SJCRH30 (cell line): ENCODE measurements around the gene HMX3. TPM values are rescaled to one million over a fixed set of nuclear protein-coding genes. Genes with fewer than 3 reads are reported as not detected.

Experiments used
- DNase-seq, 2 experiments: peaks; one replicate each; pipeline ENCODE4 v3.0.0-alpha.2; 2015 to 2020
- H3K27ac ChIP-seq: fragments of 250-450 bp; sonication (Bioruptor Pico); 2 replicates; pipeline ENCODE4 v1.5.1; 2020; ENCODE audit warnings: mild to moderate bottlenecking, moderate library complexity
- H3K27me3 ChIP-seq: fragments of 250-450 bp; sonication (Bioruptor Pico); 2 replicates; pipeline ENCODE4 v1.5.1; 2020; ENCODE audit warnings: mild to moderate bottlenecking, moderate library complexity
- H3K36me3 ChIP-seq: fragments of 250-450 bp; sonication (Bioruptor Pico); 2 replicates; pipeline ENCODE4 v1.5.1; 2020; ENCODE audit warnings: mild to moderate bottlenecking, moderate library complexity
- H3K4me1 ChIP-seq: fragments of 250-450 bp; sonication (Bioruptor Pico); 2 replicates; pipeline ENCODE4 v1.5.1; 2020; ENCODE audit warnings: mild to moderate bottlenecking, moderate library complexity
- H3K4me3 ChIP-seq: fragments of 250-450 bp; sonication (Bioruptor Pico); 2 replicates; pipeline ENCODE4 v1.5.1; 2020; ENCODE audit warnings: mild to moderate bottlenecking, moderate library complexity
- H3K9me3 ChIP-seq: fragments of 250-450 bp; sonication (Bioruptor Pico); replicated peaks from 2 replicates; pipeline ENCODE4 v1.5.1; 2020; ENCODE audit warnings: mild to moderate bottlenecking, moderate library complexity
- total RNA-seq: library from RNA; depleted of rRNA; stranded (reverse); fragments of >200 nt; shearing (Covaris generic); gene quantifications from 2 replicates; pipeline ENCODE4 v1.2.3, GENCODE V29; 2014

Gene HMX3
- total RNA-seq, 1 experiment from 2014 or later, result 0.12 TPM

DNA sequence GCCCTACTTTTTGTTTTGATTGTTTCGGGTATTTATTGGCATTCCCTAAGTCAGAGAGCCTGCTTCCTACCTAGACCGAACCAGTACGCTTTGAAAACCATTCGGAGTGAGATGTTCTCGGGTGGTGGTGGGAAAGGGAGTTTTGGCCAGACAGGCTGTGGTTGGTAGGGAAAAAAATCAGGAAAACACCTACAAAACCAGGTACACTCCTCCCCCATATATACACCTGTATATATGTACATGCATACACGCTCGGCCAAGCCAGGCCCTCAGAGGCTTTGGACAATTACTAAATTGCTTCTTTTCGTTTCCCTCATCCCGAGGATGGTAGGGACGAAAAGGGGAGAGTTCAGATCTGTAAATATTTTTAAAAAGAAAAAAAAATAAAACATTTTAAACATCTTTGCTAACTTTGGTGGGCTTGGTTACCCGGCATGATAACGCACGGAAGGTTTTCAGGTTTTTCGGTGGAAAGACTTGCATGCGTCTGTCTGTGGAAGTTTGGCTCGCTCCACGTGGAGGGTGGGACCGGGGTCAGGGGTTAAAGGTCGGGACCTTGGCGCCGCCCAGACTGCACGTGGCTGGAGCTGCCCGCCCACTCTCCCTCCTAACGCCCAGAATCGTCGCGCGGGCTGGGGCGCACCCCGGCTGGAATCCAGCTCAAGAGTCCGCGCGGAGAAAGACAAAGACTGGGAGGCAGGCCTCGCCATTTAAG is 14.7 kb downstream of the HMX3 start:
- H3K9me3 ChIP-seq, result no peaks in the 10 kb centered on the region
- DNase-seq, result no peak
- H3K36me3 ChIP-seq, result peaks cover 7% of the 10 kb centered on the region
- no peaks in the 10 kb centered on the region for H3K4me1 ChIP-seq
- no peak overlapping the region for H3K4me3 ChIP-seq
- no peaks in the 10 kb centered on the region for H3K27me3 ChIP-seq
- no peak overlapping the region for H3K27ac ChIP-seq

DNA sequence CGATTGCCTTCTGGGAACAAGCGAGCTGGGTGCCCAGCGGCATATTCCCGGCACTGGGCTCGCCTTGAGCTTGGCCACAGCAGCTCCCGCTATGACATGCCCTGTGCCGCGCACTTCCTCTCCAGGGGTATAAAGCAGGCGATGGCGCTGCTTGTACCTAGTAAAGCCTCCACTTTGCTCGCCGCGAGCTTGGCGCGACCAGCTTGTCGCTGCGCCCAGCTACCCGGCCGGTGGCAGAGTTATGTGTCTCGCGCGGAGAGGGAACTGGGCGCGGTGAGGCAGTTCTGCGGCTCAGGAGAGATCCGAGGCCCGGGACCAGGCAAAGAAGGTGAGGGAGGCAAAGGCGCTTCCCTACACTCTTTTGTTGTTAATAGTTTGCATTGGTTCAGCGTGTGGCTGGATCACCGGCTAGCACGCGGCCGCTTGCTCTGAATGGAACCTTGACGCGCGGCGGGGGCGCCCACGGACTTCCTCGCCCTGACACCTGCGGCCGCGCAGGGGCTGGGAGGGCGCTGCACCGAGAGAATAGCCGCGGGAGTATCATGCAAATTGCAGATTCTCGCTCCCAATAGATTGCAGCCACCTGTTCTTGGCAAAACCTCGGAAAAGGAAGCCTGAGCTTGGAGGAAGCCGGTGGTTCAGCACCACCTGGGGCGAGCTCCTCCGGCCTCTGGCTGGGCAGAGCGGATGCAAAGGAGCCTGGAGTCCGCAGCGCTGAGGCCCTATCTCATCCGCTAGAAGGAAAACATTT is 15.4 kb downstream of the HMX3 start:
- no peak overlapping the region for H3K27ac ChIP-seq
- DNase-seq, result no peak
- no peaks in the 10 kb centered on the region for H3K27me3 ChIP-seq
- H3K4me3 ChIP-seq, result no peak overlapping the region
- no peaks in the 10 kb centered on the region for H3K9me3 ChIP-seq
- H3K36me3 ChIP-seq, result peaks cover 15% of the 10 kb centered on the region
- no peaks in the 10 kb centered on the region for H3K4me1 ChIP-seq

DNA sequence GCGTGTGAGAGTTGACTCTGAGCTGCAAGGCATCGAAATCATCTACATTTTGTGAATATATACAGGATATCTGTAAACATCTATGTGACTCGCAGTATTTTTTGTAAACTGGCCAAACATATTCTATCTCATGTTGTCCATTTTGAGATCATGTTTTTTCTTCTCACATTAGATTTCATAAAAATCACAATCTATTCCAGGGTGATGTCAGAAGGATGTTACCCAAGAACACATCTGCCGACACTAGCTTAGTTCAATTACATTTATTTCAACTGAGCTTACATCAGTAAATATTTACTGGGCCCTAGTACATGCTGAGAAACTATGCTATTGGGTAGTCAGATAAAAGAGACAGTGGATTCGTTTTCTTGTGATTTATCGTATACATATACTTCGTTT is 16.0 kb downstream of the HMX3 start:
- no peak for DNase-seq
- H3K27me3 ChIP-seq, result no peaks in the 10 kb centered on the region
- no peaks in the 10 kb centered on the region for H3K9me3 ChIP-seq
- H3K4me1 ChIP-seq, result no peaks in the 10 kb centered on the region
- H3K36me3 ChIP-seq, result peaks cover 20% of the 10 kb centered on the region
- no peak overlapping the region for H3K4me3 ChIP-seq
- H3K27ac ChIP-seq, result no peak overlapping the region

DNA sequence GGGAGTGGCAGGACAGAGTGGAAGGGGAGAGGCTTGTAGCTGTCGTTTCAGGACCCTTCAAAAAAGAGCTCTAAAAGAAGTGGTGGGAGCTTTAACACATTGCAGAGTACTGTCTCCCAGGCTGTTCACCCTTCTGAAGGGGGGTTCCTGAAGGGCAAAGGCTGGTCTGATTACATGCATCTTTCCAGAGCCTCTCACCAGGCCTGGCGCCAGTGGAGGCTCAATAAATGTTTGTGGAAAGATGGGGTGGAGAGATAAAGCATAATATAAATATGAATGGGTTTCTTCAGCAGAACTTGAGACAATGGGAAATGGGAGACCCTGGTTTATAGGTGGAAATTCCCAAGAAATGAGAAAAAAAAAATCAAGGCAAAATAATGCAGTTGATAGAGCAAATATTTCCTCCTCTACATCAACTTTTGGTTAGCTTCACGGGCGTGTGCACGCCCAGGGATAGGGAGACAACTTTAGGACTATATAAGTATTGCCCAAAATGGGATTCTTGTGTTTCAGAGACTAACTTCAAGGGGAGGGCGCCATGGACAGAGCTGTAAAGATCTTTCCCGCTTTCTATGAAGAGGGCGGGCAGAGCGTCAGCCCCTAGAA is 17.8 kb downstream of the HMX3 start:
- Histone ChIP-seq H3K4me3 (no peak overlapping the region), H3K36me3 (peaks cover 39% of the 10 kb centered on the region)
- no peak for DNase-seq

DNA sequence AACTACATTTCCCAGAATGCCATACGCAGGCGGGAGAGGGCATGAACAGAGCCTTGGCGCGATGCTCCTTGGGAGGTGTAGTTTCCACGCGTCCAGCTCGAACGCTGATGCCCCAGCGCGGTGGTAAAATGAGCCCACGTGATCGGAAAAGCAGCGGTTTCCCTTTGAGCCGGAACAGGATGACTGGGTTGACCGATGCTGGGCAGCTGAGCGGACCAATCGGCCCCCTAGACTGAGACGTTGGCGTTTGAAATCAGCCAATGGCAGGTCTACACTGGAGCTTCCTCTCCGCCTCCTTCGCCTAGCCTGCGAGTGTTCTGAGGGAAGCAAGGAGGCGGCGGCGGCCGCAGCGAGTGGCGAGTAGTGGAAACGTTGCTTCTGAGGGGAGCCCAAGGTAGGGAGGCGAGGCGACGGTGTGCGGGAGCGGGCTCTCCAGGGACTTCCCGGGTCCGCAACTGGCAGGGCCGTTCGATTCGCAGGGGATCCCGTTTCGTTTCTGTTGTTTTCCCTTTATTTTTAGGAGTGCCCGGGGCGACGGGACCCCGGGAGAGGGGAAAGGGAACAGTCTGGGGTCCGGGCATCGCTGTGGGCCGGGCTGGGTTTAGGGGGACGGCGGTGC is 18.4 kb downstream of the HMX3 start, which contains the start of gene BUB3:
TSS of gene BUB3 (plus strand) at position 311 of the 619 bp plus-strand sequence. CDS start 516 bp downstream, outside the sequence.
- Histone ChIP-seq H3K27ac (peak within 1 kb of the TSS; percentile 98), H3K9me3 (no peaks in the 10 kb centered on the region), H3K36me3 (peaks cover 43% of the 10 kb centered on the region), H3K4me3 (peak within 1 kb of the TSS; percentile 98), H3K4me1 (no peaks in the 10 kb centered on the region), H3K27me3 (no peaks in the 10 kb centered on the region)
- peak; percentile 96 to 98 for DNase-seq

More for the DNA sequence above, 17.8 kb downstream of the HMX3 start:
- no peaks in the 10 kb centered on the region for H3K9me3 ChIP-seq
- no peaks in the 10 kb centered on the region for H3K4me1 ChIP-seq
- H3K27ac ChIP-seq, result no peak overlapping the region; the same call in 1 of the 2 replicates
- no peaks in the 10 kb centered on the region for H3K27me3 ChIP-seq

DNA sequence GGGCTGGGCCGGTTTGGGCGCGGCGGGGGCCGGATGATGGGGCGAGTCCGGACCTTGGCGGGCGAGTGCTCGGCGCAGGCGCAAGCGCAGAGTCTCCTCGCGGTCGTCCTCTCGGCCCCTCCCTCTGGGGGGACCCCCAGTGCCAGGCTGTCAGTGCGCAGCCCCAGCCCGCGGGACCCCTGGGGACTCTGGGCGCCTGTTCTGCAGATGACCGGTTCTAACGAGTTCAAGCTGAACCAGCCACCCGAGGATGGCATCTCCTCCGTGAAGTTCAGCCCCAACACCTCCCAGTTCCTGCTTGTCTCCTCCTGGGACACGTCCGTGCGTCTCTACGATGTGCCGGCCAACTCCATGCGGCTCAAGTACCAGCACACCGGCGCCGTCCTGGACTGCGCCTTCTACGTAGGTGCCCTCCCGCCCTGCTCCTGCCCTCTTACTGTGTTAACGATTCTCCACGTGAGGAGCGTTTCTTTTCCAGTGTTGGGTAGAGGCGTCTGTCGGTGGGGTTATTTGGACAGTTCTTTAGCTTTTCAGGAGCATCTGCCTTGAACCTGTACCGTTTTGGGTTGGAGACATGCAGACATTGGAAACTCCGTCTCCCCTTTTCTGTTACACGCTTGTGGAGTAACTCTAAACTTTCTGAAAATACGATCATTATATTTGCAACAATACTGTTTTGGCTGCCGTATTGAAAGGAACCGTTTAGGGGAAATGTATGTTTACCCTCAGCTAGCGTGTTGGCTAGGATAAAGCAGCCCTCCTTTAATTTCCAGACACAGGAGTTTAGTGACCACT is 19.1 kb downstream of the HMX3 start:
- peak overlapping the region; percentile 98 for H3K4me3 ChIP-seq
- H3K27me3 ChIP-seq, result no peaks in the 10 kb centered on the region
- H3K4me1 ChIP-seq, result no peaks in the 10 kb centered on the region
- peaks cover 50% of the 10 kb centered on the region for H3K36me3 ChIP-seq
- H3K27ac ChIP-seq, result peak overlapping the region; percentile 98
- H3K9me3 ChIP-seq, result no peaks in the 10 kb centered on the region
- peak; percentile 70 for DNase-seq

DNA sequence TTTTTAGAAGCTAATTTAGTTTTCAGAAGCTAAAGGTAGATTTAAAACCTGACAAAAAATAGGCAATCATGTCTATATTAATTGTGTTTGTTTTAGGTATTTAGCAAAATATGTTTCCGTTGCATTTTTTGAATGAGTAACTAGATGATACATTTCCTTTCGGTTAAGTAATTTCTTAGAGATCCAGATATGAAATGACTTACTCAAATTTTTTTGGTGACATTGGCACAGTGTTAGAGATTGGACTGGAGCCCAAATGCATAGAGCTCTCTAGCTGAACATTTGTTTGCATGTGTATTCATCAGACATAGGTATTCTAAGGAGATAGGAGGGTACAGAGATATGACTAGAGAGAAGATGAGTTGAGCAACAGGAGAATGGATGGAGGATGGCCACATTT is 20.3 kb downstream of the HMX3 start:
- H3K27me3 ChIP-seq, result no peaks in the 10 kb centered on the region
- H3K36me3 ChIP-seq, result peaks cover 60% of the 10 kb centered on the region
- DNase-seq, result no peak
- H3K4me1 ChIP-seq, result no peaks in the 10 kb centered on the region
- no peak overlapping the region for H3K27ac ChIP-seq
- H3K9me3 ChIP-seq, result no peaks in the 10 kb centered on the region
- peak overlapping the region; percentile 98 for H3K4me3 ChIP-seq

DNA sequence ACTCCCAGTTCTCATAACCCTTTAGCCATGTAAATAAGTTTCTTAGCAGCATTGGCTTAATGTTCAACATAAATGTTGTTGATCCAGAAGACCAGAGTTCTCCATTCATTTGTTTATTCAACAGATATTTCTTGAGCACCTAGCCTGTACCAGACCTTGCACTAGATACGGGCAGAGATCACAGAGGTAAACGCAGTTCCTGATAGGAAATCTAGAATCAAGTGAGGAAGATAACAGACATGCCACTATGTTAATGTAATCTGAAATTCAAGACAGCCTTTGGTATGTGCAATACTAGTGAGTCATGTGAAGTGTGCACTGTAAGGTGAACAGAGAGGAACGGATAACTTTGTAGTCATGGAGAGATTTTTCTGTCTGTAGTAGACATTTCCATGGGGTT is 21.4 kb downstream of the HMX3 start:
- Histone ChIP-seq H3K4me1 (no peaks in the 10 kb centered on the region), H3K9me3 (no peaks in the 10 kb centered on the region), H3K4me3 (no peak overlapping the region), H3K27me3 (no peaks in the 10 kb centered on the region), H3K27ac (no peak overlapping the region), H3K36me3 (peaks cover 71% of the 10 kb centered on the region)
- DNase-seq, result no peak

DNA sequence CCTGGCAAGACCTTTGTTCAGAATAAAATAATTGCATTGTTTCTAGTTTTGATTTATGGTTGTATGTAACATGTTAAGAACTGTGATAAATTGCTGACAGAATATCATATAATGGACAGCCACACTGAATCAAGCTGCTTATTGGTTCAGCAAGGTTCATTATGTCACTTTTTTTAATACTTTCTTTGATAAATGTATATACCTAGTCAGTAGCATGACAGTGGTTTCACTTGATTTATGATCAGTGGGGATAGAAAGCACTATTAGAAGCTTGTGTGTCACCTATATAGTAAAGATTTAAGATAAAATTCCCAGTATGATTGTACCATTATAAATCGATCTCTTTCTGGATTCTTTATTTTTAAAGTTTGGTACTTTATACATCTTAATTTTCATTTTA is 22.9 kb downstream of the HMX3 start:
- H3K9me3 ChIP-seq, result no peaks in the 10 kb centered on the region
- no peaks in the 10 kb centered on the region for H3K4me1 ChIP-seq
- H3K36me3 ChIP-seq, result peaks cover 86% of the 10 kb centered on the region
- H3K27me3 ChIP-seq, result no peaks in the 10 kb centered on the region
- no peak overlapping the region for H3K4me3 ChIP-seq
- DNase-seq, result no peak
- no peak overlapping the region for H3K27ac ChIP-seq

DNA sequence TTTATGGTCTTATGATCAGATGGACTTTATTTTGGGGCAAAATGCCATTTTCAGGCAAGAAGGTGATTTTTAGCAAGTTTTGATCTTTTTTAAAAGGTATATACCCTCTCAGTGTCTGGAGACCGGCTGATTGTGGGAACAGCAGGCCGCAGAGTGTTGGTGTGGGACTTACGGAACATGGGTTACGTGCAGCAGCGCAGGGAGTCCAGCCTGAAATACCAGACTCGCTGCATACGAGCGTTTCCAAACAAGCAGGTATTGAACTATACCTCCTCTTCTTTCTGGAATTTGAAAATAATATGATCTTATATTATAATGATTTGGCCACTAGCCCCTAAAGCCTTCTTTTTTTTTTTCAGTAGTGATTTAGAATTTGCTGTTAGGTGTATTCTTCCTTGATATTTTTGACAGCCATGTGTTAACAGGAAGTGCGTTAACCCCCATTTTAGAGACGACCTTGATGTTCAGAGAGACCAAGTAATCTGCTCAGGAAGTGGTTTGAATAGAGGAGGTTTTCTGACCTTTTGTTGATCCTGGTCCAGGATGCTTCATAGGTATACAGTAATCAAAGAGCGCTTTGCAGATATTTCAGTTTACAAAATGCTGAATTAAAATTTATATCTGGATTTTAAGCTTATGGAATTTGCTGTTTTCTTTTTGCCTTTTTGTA is 24.7 kb downstream of the HMX3 start:
- Histone ChIP-seq H3K4me3 (no peak overlapping the region), H3K9me3 (no peaks in the 10 kb centered on the region), H3K36me3 (peaks cover 96% of the 10 kb centered on the region), H3K4me1 (no peaks in the 10 kb centered on the region), H3K27me3 (no peaks in the 10 kb centered on the region), H3K27ac (no peak overlapping the region)
- DNase-seq, result no peak

DNA sequence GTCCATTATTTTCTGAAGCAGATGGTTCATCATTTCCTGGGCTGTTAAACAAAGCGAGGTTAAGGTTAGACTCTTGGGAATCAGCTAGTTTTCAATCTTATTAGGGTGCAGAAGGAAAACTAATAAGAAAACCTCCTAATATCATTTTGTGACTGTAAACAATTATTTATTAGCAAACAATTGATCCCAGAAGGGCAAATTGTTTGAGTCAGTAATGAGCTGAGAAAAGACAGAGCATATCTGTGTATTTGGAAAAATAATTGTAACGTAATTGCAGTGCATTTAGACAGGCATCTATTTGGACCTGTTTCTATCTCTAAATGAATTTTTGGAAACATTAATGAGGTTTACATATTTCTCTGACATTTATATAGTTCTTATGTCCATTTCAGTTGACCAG is 28.5 kb downstream of the HMX3 start:
- no peak for DNase-seq
- no peak overlapping the region for H3K27ac ChIP-seq
- no peaks in the 10 kb centered on the region for H3K9me3 ChIP-seq
- no peaks in the 10 kb centered on the region for H3K27me3 ChIP-seq
- no peaks in the 10 kb centered on the region for H3K4me1 ChIP-seq
- peaks cover 89% of the 10 kb centered on the region for H3K36me3 ChIP-seq
- no peak overlapping the region for H3K4me3 ChIP-seq

DNA sequence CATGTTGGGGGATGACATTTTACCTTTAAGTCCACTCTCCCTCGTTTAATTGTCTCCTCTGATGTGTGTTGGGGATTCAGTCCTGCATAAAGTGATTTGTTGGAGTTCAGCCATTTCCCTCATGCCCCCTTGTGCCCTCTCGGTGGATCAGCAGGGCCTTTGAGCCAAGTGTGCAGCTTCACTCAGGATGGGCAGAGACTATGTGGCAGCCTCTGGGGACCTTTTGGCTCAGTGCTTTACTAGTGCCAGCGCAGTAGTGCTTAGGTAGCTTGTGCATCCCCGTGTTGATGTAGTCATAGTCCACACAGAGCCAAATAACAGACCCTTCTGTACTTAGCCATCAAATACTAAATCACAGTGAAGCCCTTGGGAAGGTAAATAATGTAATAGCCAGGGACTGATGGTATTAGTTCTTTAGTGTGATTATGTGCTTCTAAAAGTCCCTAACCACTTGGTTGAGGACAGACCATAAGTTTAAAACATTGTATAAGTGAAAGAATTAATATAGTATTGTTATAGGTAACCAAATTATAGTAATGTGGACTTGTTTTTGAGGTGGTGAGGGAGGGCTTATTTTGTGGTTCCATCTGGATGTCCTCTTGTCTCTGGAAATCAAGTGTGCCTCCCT is 29.8 kb downstream of the HMX3 start:
- Histone ChIP-seq H3K4me3 (no peak overlapping the region), H3K27me3 (no peaks in the 10 kb centered on the region), H3K27ac (no peak overlapping the region), H3K36me3 (peaks cover 80% of the 10 kb centered on the region), H3K4me1 (no peaks in the 10 kb centered on the region), H3K9me3 (no peaks in the 10 kb centered on the region)
- DNase-seq, result no peak

DNA sequence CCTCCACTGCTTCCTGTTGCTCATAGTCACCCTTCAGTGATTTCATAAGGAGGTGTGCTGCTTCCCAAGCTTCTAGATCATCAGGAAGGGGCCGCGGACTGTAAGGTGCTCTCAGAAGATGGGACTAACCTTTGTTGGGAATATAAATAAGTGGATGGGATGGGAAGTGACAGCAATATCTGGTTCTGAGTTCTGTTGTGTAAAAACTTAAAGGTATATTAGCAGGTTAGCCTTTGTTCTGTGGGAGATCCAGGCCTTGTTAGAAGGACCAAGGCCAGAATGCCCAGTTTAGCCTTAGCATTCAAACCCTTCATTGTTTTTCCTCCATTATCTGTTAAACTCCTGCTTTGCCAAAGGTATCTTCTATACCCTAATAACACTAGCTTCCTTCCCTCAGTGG is 30.8 kb downstream of the HMX3 start:
- no peak for DNase-seq
- no peaks in the 10 kb centered on the region for H3K9me3 ChIP-seq
- no peak overlapping the region for H3K27ac ChIP-seq
- H3K4me1 ChIP-seq, result no peaks in the 10 kb centered on the region
- no peaks in the 10 kb centered on the region for H3K27me3 ChIP-seq
- H3K4me3 ChIP-seq, result no peak overlapping the region
- peaks cover 70% of the 10 kb centered on the region for H3K36me3 ChIP-seq
